ENCODE data around the gene SLTM.

DNA sequence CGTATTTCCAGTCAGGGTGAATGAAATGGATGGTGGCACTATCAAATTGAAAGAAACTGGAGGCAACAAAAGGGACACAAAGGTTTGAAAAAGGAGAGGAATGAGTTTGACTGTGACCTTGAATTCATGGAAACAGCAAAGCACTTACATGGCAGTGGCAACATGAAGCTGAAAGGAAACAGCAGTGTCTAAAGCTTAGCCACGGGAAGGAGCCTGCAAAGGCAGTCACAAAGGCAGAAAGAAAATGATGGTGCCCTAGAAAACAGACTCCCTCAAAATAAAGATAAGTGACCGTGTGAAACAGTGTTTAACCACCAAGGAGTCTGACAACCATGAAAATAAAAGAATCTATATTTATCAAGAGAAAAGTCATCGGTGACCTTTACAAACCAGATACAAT is 51.2 kb downstream of the SLTM start:
- TF ChIP-seq, protein P1, sequence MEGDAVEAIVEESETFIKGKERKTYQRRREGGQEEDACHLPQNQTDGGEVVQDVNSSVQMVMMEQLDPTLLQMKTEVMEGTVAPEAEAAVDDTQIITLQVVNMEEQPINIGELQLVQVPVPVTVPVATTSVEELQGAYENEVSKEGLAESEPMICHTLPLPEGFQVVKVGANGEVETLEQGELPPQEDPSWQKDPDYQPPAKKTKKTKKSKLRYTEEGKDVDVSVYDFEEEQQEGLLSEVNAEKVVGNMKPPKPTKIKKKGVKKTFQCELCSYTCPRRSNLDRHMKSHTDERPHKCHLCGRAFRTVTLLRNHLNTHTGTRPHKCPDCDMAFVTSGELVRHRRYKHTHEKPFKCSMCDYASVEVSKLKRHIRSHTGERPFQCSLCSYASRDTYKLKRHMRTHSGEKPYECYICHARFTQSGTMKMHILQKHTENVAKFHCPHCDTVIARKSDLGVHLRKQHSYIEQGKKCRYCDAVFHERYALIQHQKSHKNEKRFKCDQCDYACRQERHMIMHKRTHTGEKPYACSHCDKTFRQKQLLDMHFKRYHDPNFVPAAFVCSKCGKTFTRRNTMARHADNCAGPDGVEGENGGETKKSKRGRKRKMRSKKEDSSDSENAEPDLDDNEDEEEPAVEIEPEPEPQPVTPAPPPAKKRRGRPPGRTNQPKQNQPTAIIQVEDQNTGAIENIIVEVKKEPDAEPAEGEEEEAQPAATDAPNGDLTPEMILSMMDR (IDR thresholded peaks at IDR 0.05; ENCODE audit: insufficient read depth, low read depth, low read length), result no peak
- TF ChIP-seq EZH2 (IDR thresholded peaks at IDR 0.05; ENCODE audit: insufficient read depth, low read length), result no peak
